Measurements from ENCODE around the gene HBEGF.

Gene HBEGF

GRCh38 chr5:140393738-140394137 lies 47.3 kb upstream of the HBEGF start (continued):
- no peak for TF ChIP-seq TOX (CRISPR knock-in tag; IDR thresholded peaks at IDR 0.05; ENCODE audit: borderline replicate concordance)
- no peak for TF ChIP-seq ZFP30 (CRISPR knock-in tag; IDR thresholded peaks at IDR 0.05)
- no peak for TF ChIP-seq PPARA (CRISPR knock-in tag; IDR thresholded peaks at IDR 0.05; ENCODE audit: borderline replicate concordance)
- no peak for TF ChIP-seq CREB5 (CRISPR knock-in tag; IDR thresholded peaks at IDR 0.05; ENCODE audit: low read depth)
- TF ChIP-seq CSDC2 (CRISPR knock-in tag; IDR thresholded peaks at IDR 0.05), result no peak
- no peak for TF ChIP-seq GLIS3 (CRISPR knock-in tag; IDR thresholded peaks at IDR 0.05)

GRCh38 chr5:140391732-140392131 lies 45.3 kb upstream of the HBEGF start:
- no peak for TF ChIP-seq ZFP30 (CRISPR knock-in tag; IDR thresholded peaks at IDR 0.05)
- no peak for TF ChIP-seq ZFP3 (CRISPR knock-in tag; IDR thresholded peaks at IDR 0.05)
- TF ChIP-seq CREB5 (CRISPR knock-in tag; IDR thresholded peaks at IDR 0.05; ENCODE audit: low read depth), result no peak
- no peak for TF ChIP-seq GLIS3 (CRISPR knock-in tag; IDR thresholded peaks at IDR 0.05)
- TF ChIP-seq CSRNP3 (CRISPR knock-in tag; IDR thresholded peaks at IDR 0.05), result no peak
- no peak for TF ChIP-seq PATZ1 (CRISPR knock-in tag; IDR thresholded peaks at IDR 0.05; ENCODE audit: borderline replicate concordance)
- no peak for TF ChIP-seq CSDC2 (CRISPR knock-in tag; IDR thresholded peaks at IDR 0.05)
- no peak for TF ChIP-seq PPARA (CRISPR knock-in tag; IDR thresholded peaks at IDR 0.05; ENCODE audit: borderline replicate concordance)
- no peak for TF ChIP-seq TSHZ2 (CRISPR knock-in tag; IDR thresholded peaks at IDR 0.05)
- TF ChIP-seq ESRRG (CRISPR knock-in tag; IDR thresholded peaks at IDR 0.05), result no peak
- TF ChIP-seq TOX (CRISPR knock-in tag; IDR thresholded peaks at IDR 0.05; ENCODE audit: borderline replicate concordance), result no peak
- no peak for ATAC-seq

- no peak for ATAC-seq
These were observed 44.9 kb upstream of the HBEGF start for GRCh38 chr5:140391312-140391711.

GRCh38 chr5:140388052-140388451 lies 41.6 kb upstream of the HBEGF start:
- TF ChIP-seq SNAI2 (CRISPR knock-in tag; IDR thresholded peaks at IDR 0.05) (no peak), ZNF70 (CRISPR knock-in tag; IDR thresholded peaks at IDR 0.05) (no peak), RARB (CRISPR knock-in tag; IDR thresholded peaks at IDR 0.05) (no peak), TSHZ2 (CRISPR knock-in tag; IDR thresholded peaks at IDR 0.05) (no peak), PATZ1 (CRISPR knock-in tag; IDR thresholded peaks at IDR 0.05; ENCODE audit: borderline replicate concordance) (no peak)
- ATAC-seq, result no peak

More at GRCh38 chr5:140391312-140391711, 44.9 kb upstream of the HBEGF start:
- no peak for TF ChIP-seq TCF4 (CRISPR knock-in tag; IDR thresholded peaks at IDR 0.05; ENCODE audit: borderline replicate concordance)
- no peak for TF ChIP-seq PATZ1 (CRISPR knock-in tag; IDR thresholded peaks at IDR 0.05; ENCODE audit: borderline replicate concordance)
- no peak for TF ChIP-seq ZFP30 (CRISPR knock-in tag; IDR thresholded peaks at IDR 0.05)
